Epidermal melanocyte (primary cell): ENCODE data around the gene HEG1.
"Not testable (repeated sequence)": the region's sequence is repeated elsewhere in the genome, so short reads cannot be mapped to it uniquely, and the experiment has no call there.

Source experiments
- DNase-seq: peaks from one replicate; pipeline ENCODE4 v3.0.0; 2011; ENCODE audit warnings: low spot score; ENCODE audit not compliant: insufficient read length

HEG1 gene

GRCh38 chr3:125055913-125056745 is at the start of gene HEG1:
Gene HEG1, minus strand, starts transcription at chr3:125055997. Its CDS starts 107 bp downstream, at chr3:125055890.
- peak; percentile 78 for DNase-seq

- no peak for DNase-seq
Measured at GRCh38 chr3:125105116-125105515, 49.3 kb upstream of the HEG1 start.

GRCh38 chr3:125104639-125105038 is 48.8 kb upstream of the HEG1 start:
- no peak for DNase-seq

- no peak for DNase-seq
Measured at GRCh38 chr3:125103406-125103805, 47.6 kb upstream of the HEG1 start.

- DNase-seq = no peak
Measured at GRCh38 chr3:125102470-125102869, 46.7 kb upstream of the HEG1 start.

- no peak for DNase-seq
Measured at GRCh38 chr3:125098611-125099291, 43.0 kb upstream of the HEG1 start.

- no peak for DNase-seq
Measured at GRCh38 chr3:125090649-125091048, 34.9 kb upstream of the HEG1 start.

- no peak for DNase-seq
Measured at GRCh38 chr3:125087768-125088391, 32.1 kb upstream of the HEG1 start.

- DNase-seq = no peak
Measured at GRCh38 chr3:125085166-125085565, 29.4 kb upstream of the HEG1 start.

GRCh38 chr3:125083776-125084175 is 28.0 kb upstream of the HEG1 start:
- DNase-seq = no peak

- DNase-seq = not testable (repeated sequence)
Measured at GRCh38 chr3:125082339-125082738, 26.5 kb upstream of the HEG1 start.

- no peak for DNase-seq
Measured at GRCh38 chr3:125080077-125080476, 24.3 kb upstream of the HEG1 start.

GRCh38 chr3:125079675-125080045 is 23.9 kb upstream of the HEG1 start:
- no peak for DNase-seq

- DNase-seq = no peak
Measured at GRCh38 chr3:125078951-125079674, 23.3 kb upstream of the HEG1 start.

- DNase-seq = no peak
Measured at GRCh38 chr3:125077864-125078263, 22.1 kb upstream of the HEG1 start.

GRCh38 chr3:125076464-125076863 is 20.7 kb upstream of the HEG1 start:
- no peak for DNase-seq

- DNase-seq = no peak
Measured at GRCh38 chr3:125075738-125076137, 19.9 kb upstream of the HEG1 start.

GRCh38 chr3:125073390-125073905 is 17.7 kb upstream of the HEG1 start:
- DNase-seq = no peak

- DNase-seq = no peak
Measured at GRCh38 chr3:125072749-125073389, 17.1 kb upstream of the HEG1 start.

- peak; percentile 22 for DNase-seq
Measured at GRCh38 chr3:125072301-125072700, 16.5 kb upstream of the HEG1 start.
